ENCODE data around the gene NXT2. TPM values are rescaled to one million over a fixed set of nuclear protein-coding genes. Genes with fewer than 3 reads are reported as not detected.

NXT2 gene
- total RNA-seq, 3 donors from 2014 or later (not counting 1 experiment from before 2014, with no cell fraction given): 12.0 to 21.6 (median 12.5) TPM

DNA sequence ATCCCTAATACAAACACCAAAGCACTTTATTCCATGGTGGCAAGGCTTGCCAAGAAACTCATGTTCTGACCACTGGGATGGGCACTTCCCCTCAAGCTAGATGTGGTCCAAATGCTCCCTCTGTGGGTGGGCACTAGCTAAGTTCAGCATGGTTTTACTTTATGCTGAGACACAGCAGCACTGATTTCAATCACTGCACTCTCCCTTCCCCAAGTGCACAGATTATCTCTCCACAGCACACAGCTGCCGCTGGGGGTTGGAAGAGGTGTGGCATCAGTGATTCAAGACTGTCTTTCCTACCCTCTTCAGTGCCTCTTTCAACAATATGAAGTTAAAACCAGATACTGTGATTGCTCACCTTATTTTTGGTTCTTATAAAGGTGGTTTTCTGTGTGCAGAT lies 38.2 kb upstream of the NXT2 start:
- H3K36me3 Mint-ChIP-seq: no peaks in the 10 kb centered on the region
- ATAC-seq (no peak), DNase-seq (no peak)
- no peak for TF ChIP-seq CTCF (IDR thresholded peaks at IDR 0.05)
- no peak overlapping the region for H3K27ac Mint-ChIP-seq
- Histone ChIP-seq H3K9me3 (ENCODE audit: control insufficient read depth, insufficient read depth, low read length) (no peaks in the 10 kb centered on the region), H3K27me3 (ENCODE audit: control insufficient read depth, insufficient read depth, low read length) (no peaks in the 10 kb centered on the region), H3K36me3 (ENCODE audit: control insufficient read depth, insufficient read depth, low read length) (no peaks in the 10 kb centered on the region), H3K4me3 (ENCODE audit: low read length) (no peak overlapping the region), H3K4me1 (ENCODE audit: control insufficient read depth, insufficient read depth, low read length) (no peaks in the 10 kb centered on the region), H3K27ac (ENCODE audit: low read length) (no peak overlapping the region)
- intact Hi-C loops (cut with micrococcal nuclease): no loop called here
- no CpG with 5 or more reads among the region's 1 CpG for WGBS (ENCODE audit: insufficient coverage)
- H3K27me3 Mint-ChIP-seq (ENCODE audit: low read depth in 2 of 2): peaks cover 5 to 37% of the 10 kb centered on the region in 2 donors
- no peak overlapping the region for H3K4me3 Mint-ChIP-seq
- H3K4me1 Mint-ChIP-seq: no peaks in the 10 kb centered on the region
- no peaks in the 10 kb centered on the region for H3K9me3 Mint-ChIP-seq

- DNase-seq (no peak), ATAC-seq (no peak)
- 80% methylated on average over 1 of the region's 3 CpGs for WGBS (ENCODE audit: insufficient coverage)
- Mint-ChIP-seq H3K27me3 (ENCODE audit: low read depth in 2 of 2) (peaks cover 2 to 28% of the 10 kb centered on the region in 2 donors), H3K36me3 (no peaks in the 10 kb centered on the region), H3K9me3 (no peaks in the 10 kb centered on the region), H3K4me3 (no peak overlapping the region), H3K4me1 (no peaks in the 10 kb centered on the region), H3K27ac (no peak overlapping the region)
- no peak overlapping the region for H3K27ac ChIP-seq (ENCODE audit: low read length)
- H3K9me3 ChIP-seq (ENCODE audit: control insufficient read depth, insufficient read depth, low read length): no peaks in the 10 kb centered on the region
- no peaks in the 10 kb centered on the region for H3K27me3 ChIP-seq (ENCODE audit: control insufficient read depth, insufficient read depth, low read length)
- TF ChIP-seq CTCF (IDR thresholded peaks at IDR 0.05): no peak
- no peaks in the 10 kb centered on the region for H3K4me1 ChIP-seq (ENCODE audit: control insufficient read depth, insufficient read depth, low read length)
- intact Hi-C loops (cut with micrococcal nuclease): no loop called here
- H3K36me3 ChIP-seq (ENCODE audit: control insufficient read depth, insufficient read depth, low read length): no peaks in the 10 kb centered on the region
- H3K4me3 ChIP-seq (ENCODE audit: low read length): no peak overlapping the region
Observed at GRCh38 chrX:109501176-109501575, 35.5 kb upstream of the NXT2 start.

DNA sequence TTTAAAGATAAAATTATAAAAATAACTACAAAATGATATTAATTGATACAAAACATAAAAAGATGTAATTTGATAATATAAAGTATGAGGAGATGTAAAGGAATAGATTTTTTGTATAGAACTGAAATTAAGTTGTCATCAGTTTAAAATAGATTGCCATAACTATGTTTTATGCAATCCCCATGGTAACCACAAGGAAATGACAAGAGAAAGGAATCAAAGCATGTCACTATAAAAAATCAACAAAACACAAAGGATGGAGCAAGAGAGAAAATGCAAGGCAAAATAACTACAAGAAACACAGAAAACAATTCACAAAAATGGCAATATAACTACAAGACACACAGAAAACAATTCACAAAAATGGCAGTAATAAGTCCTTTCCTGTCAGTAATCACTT lies 27.7 kb upstream of the NXT2 start:
- Histone ChIP-seq H3K4me1 (ENCODE audit: control insufficient read depth, insufficient read depth, low read length) (no peaks in the 10 kb centered on the region), H3K27me3 (ENCODE audit: control insufficient read depth, insufficient read depth, low read length) (no peaks in the 10 kb centered on the region), H3K36me3 (ENCODE audit: control insufficient read depth, insufficient read depth, low read length) (no peaks in the 10 kb centered on the region), H3K27ac (ENCODE audit: low read length) (no peak overlapping the region), H3K9me3 (ENCODE audit: control insufficient read depth, insufficient read depth, low read length) (no peaks in the 10 kb centered on the region), H3K4me3 (ENCODE audit: low read length) (no peak overlapping the region)
- ATAC-seq (no peak), DNase-seq (no peak)
- Mint-ChIP-seq H3K4me1 (no peaks in the 10 kb centered on the region), H3K27ac (no peak overlapping the region), H3K9me3 (no peaks in the 10 kb centered on the region), H3K27me3 (ENCODE audit: low read depth in 2 of 2) (peaks cover 21 to 34% of the 10 kb centered on the region in 2 donors), H3K36me3 (no peaks in the 10 kb centered on the region), H3K4me3 (no peak overlapping the region)
- TF ChIP-seq CTCF (IDR thresholded peaks at IDR 0.05): no peak
- intact Hi-C loops (cut with micrococcal nuclease): no loop called here

DNA sequence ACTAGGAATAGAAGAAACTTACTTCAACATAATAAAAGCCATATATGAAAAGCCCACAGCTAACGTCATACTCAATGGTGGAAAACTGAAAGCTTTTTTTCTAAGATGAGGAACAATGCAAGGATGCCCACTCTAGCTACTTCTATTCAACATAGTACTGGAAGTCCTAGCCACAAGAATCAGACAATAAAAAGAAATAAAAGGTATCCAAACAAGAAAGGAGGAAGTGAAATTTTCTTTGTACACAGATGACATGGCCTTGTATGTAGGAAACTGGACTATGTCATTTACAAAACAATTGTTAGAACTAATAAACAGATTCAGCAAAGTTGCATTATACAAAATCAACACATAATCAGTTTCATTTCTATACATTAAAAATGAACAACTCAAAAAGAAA lies 25.5 kb upstream of the NXT2 start:
- no peaks in the 10 kb centered on the region for H3K9me3 Mint-ChIP-seq
- Histone ChIP-seq H3K36me3 (ENCODE audit: control insufficient read depth, insufficient read depth, low read length) (no peaks in the 10 kb centered on the region), H3K27ac (ENCODE audit: low read length) (no peak overlapping the region), H3K4me3 (ENCODE audit: low read length) (no peak overlapping the region), H3K9me3 (ENCODE audit: control insufficient read depth, insufficient read depth, low read length) (no peaks in the 10 kb centered on the region), H3K27me3 (ENCODE audit: control insufficient read depth, insufficient read depth, low read length) (no peaks in the 10 kb centered on the region), H3K4me1 (ENCODE audit: control insufficient read depth, insufficient read depth, low read length) (no peaks in the 10 kb centered on the region)
- H3K4me3 Mint-ChIP-seq: no peak overlapping the region
- no peak for ATAC-seq
- no peaks in the 10 kb centered on the region for H3K4me1 Mint-ChIP-seq
- intact Hi-C loops (cut with micrococcal nuclease): no loop called here
- H3K36me3 Mint-ChIP-seq: no peaks in the 10 kb centered on the region
- no peak for TF ChIP-seq CTCF (IDR thresholded peaks at IDR 0.05)
- no peak overlapping the region for H3K27ac Mint-ChIP-seq
- WGBS (ENCODE audit: insufficient coverage): no CpG with 5 or more reads among the region's 1 CpG
- no peak for DNase-seq
- H3K27me3 Mint-ChIP-seq (ENCODE audit: low read depth in 2 of 2): peaks cover 28 to 51% of the 10 kb centered on the region in 2 donors

Data from natural killer cell (primary cell).